Omental fat pad (tissue), 4 donors: Measurements from ENCODE around the gene SLC24A4. TPM values are rescaled to one million over a fixed set of nuclear protein-coding genes. Genes with fewer than 3 reads are reported as not detected.
A peak's percentile ranks its signal among the peaks of the same experiment; 100 is the strongest.

Experiments
- ATAC-seq: fragments of 150-250 bp; one replicate; pipeline ENCODE4 v1.9.1; 2016; ENCODE audit warnings: mild to moderate bottlenecking, moderate library complexity; ENCODE audit not compliant: low FRiP score
- DNase-seq: peaks from one replicate; pipeline ENCODE4 v3.0.0-alpha.2; 2019; ENCODE audit warnings: low spot score
- total RNA-seq, 4 donors: library from RNA; depleted of rRNA; stranded (reverse); fragments of >200 nt; gene quantifications; one replicate each; pipeline ENCODE4 v1.1.0, GENCODE V29; 2016
- TF ChIP-seq, protein P1 (sequence below), 3 donors: fragments of 450-650 bp; IDR thresholded peaks; one replicate each; pipeline ENCODE4 v1.5.1; 2016 to 2017; ENCODE audit warnings: antibody characterized with exemption in 3 of 3, mild to moderate bottlenecking in 3 of 3, moderate library complexity in 2 of 3

Gene SLC24A4
- total RNA-seq, 4 donors from 2014 or later, result 0.48 to 2.2 (median 0.79) TPM

DNA sequence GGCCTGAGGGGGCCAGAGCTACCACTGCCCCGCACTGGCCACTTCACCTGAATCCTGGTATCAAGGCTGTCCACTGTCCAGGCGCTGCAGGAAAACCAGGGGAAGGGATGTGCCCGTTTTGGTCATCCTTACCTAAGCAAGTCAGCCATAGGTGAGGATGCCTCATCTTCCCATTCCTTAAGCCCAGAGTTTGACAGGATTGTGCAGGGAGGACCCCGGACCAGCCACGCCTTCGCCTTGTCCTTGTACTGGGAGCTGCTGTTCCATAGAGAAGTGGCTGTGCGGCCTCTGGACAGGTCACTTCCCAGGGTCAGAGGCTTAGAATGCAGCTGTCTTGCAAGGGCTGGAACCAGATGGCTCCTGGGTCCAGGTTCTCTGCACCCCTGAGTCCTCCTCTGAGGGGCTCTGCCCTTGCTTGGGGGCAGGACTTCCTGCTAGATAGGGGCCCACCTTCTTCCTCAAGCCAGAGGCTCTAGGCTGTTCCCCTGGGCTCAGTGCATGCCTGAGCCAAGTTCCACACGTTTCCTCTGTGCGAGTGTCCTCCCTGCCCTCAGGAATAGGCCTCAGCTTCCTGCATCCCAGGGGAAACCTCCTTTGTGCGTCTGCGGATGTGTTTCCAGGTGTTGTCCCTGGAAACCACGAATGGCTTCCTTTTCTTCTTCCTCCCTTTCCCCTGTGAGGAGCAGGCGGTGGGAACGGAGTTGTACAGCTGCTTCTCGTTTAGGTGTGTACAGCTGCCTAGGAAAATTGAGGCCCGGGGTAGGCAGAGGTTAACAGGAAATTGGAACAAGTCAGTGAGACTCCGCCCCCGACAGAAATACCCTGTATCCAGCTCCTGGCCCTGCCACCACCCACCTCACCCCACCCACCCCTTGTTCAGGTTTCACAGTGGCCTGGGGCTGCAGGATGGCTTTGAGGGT lies 136.3 kb downstream of the SLC24A4 start:
- DNase-seq (no peak), ATAC-seq (no peak)
- TF ChIP-seq, protein P1, sequence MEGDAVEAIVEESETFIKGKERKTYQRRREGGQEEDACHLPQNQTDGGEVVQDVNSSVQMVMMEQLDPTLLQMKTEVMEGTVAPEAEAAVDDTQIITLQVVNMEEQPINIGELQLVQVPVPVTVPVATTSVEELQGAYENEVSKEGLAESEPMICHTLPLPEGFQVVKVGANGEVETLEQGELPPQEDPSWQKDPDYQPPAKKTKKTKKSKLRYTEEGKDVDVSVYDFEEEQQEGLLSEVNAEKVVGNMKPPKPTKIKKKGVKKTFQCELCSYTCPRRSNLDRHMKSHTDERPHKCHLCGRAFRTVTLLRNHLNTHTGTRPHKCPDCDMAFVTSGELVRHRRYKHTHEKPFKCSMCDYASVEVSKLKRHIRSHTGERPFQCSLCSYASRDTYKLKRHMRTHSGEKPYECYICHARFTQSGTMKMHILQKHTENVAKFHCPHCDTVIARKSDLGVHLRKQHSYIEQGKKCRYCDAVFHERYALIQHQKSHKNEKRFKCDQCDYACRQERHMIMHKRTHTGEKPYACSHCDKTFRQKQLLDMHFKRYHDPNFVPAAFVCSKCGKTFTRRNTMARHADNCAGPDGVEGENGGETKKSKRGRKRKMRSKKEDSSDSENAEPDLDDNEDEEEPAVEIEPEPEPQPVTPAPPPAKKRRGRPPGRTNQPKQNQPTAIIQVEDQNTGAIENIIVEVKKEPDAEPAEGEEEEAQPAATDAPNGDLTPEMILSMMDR (IDR thresholded peaks at IDR 0.05), result no peak

DNA sequence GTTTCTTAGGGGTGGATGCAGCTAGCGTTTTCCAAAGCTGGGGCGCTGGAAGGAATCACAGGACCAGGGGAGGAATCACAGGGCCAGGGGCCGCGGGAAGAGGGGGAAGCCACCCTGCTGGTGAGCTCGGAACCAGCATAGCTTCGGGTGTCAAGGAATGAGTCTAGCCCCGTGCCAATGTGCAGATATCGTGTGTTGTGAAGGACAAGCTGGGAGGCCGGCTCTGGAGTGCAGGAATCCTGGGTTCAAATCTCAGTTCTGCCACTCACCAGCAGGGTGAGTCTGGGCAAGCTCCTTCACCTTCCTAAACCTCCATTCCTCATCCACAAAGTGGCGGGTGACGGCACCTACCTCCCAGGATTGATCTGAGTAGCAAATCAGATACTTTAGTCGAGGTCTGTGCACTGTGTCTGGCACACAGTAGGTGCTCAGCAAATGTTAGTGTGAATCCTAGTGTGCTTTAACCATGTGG lies 137.0 kb downstream of the SLC24A4 start:
- TF ChIP-seq, protein P1 (IDR thresholded peaks at IDR 0.05), result no peak
- no peak for DNase-seq
- no peak for ATAC-seq

DNA sequence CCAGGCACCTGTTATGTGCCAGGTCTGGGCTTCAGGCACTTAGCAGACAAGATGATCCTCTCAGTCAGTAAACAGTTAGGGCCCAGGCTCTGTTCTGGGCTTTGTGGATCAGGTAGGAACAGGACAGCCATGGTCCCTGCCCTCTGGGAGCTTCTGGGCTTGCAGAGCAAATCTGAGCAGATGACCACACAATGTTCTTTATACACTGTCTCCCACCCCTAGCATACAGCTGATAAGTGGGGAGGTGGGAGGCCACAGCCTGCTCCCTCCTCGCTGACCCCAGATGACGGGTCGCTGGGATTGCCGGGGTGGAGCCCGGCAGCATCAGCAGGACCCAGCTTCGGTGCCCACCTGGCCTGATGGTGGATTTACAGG lies 137.6 kb downstream of the SLC24A4 start:
- ATAC-seq (peak; percentile 9), DNase-seq (no peak)
- TF ChIP-seq, protein P1 (IDR thresholded peaks at IDR 0.05), result no peak

DNA sequence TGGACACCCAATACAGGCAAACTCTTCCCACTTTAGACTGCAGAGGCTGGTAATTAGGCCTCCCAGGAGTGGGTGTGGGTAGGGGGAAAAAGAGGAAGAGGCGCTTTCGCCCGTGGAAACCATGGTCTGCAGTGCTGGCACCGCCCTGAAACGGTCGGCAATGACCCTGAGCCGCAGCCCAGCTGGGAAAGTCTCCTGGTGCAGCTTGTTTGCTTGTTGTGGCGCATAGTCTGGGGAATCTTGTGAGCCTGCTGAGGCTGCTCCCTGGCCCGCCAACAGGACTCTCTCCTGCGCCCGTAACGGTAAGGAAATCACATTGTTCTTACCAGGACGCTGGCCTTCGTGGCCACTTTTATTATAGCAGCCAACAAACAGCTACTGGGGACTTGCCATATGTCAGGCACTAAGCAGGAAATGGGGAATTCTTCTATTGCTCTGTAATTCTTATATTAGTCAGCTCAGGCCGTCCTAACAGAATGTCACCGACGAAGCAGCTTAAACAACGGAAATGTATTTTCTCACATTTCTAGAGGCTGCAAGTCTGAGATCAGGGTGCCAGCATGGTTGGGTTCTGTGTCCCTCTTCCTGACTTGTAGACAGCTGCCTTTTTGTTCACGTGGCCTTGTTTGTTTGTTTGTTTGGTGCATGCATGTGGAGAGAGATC lies 138.1 kb downstream of the SLC24A4 start:
- DNase-seq (no peak), ATAC-seq (peak; percentile 14)
- TF ChIP-seq, protein P1 (IDR thresholded peaks at IDR 0.05), result no peak

DNA sequence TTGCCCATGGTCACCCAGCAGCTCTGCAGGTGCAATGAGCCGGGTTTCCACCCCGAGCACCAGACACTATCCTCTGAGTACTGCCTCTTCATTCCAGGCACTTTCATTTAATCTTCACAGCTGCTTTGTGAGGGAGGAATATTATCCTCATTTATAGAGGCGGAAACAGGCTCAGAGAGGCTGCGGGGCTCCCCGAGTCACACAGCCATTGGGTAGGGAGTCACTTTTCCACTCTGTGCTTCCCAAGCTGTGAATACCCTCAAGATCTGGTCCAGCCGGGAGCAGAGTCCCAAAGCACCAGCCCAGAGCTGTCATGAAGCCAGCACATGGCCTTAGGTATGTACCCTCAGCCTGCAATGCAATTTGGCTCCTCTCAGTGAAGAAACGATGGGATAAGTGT lies 138.9 kb downstream of the SLC24A4 start:
- no peak for DNase-seq
- TF ChIP-seq, protein P1 (IDR thresholded peaks at IDR 0.05), result no peak
- no peak for ATAC-seq

DNA sequence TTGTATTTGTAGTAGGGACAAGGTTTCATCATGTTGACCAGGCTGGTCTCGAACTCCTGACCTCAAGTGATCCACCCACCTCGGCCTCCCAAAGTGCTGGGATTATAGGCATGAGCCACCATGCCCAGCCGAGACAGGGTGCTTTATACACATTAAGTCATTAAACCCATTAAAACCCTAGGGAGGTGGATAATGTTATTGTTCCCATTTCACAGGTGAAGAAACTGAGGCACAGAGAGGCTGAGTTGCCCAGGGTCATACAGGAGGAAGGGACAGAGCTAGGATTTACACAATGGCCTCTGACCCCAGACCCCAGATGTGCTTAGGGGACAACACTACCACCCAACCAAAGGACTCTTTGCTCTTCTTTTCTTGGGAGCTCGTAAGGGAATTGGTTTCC lies 139.6 kb downstream of the SLC24A4 start:
- TF ChIP-seq, protein P1 (IDR thresholded peaks at IDR 0.05), result no peak
- no peak for ATAC-seq
- no peak for DNase-seq
